Subcutaneous adipose tissue (tissue), 4 donors: Measurements from ENCODE around the gene LY6G5C. TPM values are rescaled to one million over a fixed set of nuclear protein-coding genes. Genes with fewer than 3 reads are reported as not detected.

Experiments used
- CTCF ChIP-seq: fragments of 450-650 bp; IDR thresholded peaks from one replicate; pipeline ENCODE4 v1.5.1; 2016; ENCODE audit warnings: low read depth, mild to moderate bottlenecking, control low read depth, antibody characterized with exemption, moderate library complexity
- total RNA-seq, 4 donors: library from RNA; depleted of rRNA; stranded (reverse); fragments of >200 nt; gene quantifications; one replicate each; pipeline ENCODE4 v1.1.0, GENCODE V29; 2016

The LY6G5C gene
- total RNA-seq, 4 donors from 2014 or later: 1.4 to 1.5 TPM; not detected in 2

GRCh38 chr6:31712296-31712695 lies 31.4 kb upstream of the LY6G5C start:
- TF ChIP-seq CTCF: no peak

- TF ChIP-seq CTCF: no peak
These were observed 30.4 kb upstream of the LY6G5C start for GRCh38 chr6:31711233-31711632.

GRCh38 chr6:31710523-31711219 lies 29.8 kb upstream of the LY6G5C start:
- no peak for TF ChIP-seq CTCF

- TF ChIP-seq CTCF: no peak
These were observed 27.4 kb upstream of the LY6G5C start for GRCh38 chr6:31708224-31708623.

GRCh38 chr6:31707701-31708100 lies 26.8 kb upstream of the LY6G5C start:
- no peak for TF ChIP-seq CTCF

GRCh38 chr6:31706599-31706998 lies 25.7 kb upstream of the LY6G5C start, which contains the start of gene LY6G6F:
Gene LY6G6F, plus strand, starts transcription at chr6:31706866. Its CDS starts 41 bp downstream, at chr6:31706907.
- TF ChIP-seq CTCF: no peak

- no peak for TF ChIP-seq CTCF
These were observed 25.1 kb upstream of the LY6G5C start for GRCh38 chr6:31705931-31706330.
